Smooth muscle cell (in vitro differentiated cells): ENCODE measurements around the gene PTCRA. TPM values are rescaled to one million over a fixed set of nuclear protein-coding genes. Genes with fewer than 3 reads are reported as not detected.

Experiments used
- DNase-seq: peaks from one replicate; lab custom pipeline; 2025; ENCODE audit not compliant: unreplicated experiment; lab: John Stamatoyannopoulos, UW
- H2AFZ ChIP-seq: fragments of 200-600 bp; sonication (generic); 2 replicates; pipeline ENCODE4 v1.6.0; 2016; ENCODE audit warnings: antibody characterized with exemption, low read depth, mild to moderate bottlenecking
- H3F3A ChIP-seq: fragments of 200-600 bp; sonication (generic); 2 replicates; pipeline ENCODE4 v1.6.0; 2017; ENCODE audit warnings: antibody characterized with exemption, low read depth
- H3K27ac ChIP-seq: fragments of 200-600 bp; sonication (generic); 2 replicates; pipeline ENCODE4 v1.5.1; 2016; ENCODE audit warnings: low read depth, mild to moderate bottlenecking
- H3K27me3 ChIP-seq: fragments of 200-600 bp; sonication (generic); 2 replicates; pipeline ENCODE4 v1.6.1; 2016; ENCODE audit warnings: low read depth, mild to moderate bottlenecking
- H3K36me3 ChIP-seq: fragments of 200-600 bp; sonication (generic); 2 replicates; pipeline ENCODE4 v1.5.1; 2016; ENCODE audit warnings: low read depth
- H3K4me1 ChIP-seq: fragments of 200-600 bp; sonication (generic); 2 replicates; pipeline ENCODE4 v1.5.1; 2016; ENCODE audit warnings: low read depth
- H3K4me2 ChIP-seq: fragments of 200-600 bp; sonication (generic); 2 replicates; pipeline ENCODE4 v1.6.0; 2016; ENCODE audit warnings: mild to moderate bottlenecking
- H3K4me3 ChIP-seq: fragments of 200-600 bp; sonication (generic); 2 replicates; pipeline ENCODE4 v1.5.1; 2016; ENCODE audit warnings: mild to moderate bottlenecking
- H3K79me2 ChIP-seq: fragments of 200-600 bp; sonication (generic); 2 replicates; pipeline ENCODE4 v1.6.0; 2016; ENCODE audit warnings: low read depth, mild to moderate bottlenecking
- H3K9ac ChIP-seq: fragments of 200-600 bp; sonication (generic); 2 replicates; pipeline ENCODE4 v1.6.0; 2016; ENCODE audit warnings: low read depth
- H3K9me3 ChIP-seq: fragments of 200-600 bp; sonication (generic); replicated peaks from 2 replicates; pipeline ENCODE4 v1.5.1; 2016; ENCODE audit warnings: low read depth
- H4K20me1 ChIP-seq: fragments of 200-600 bp; sonication (generic); 2 replicates; pipeline ENCODE4 v1.6.0; 2016; ENCODE audit warnings: low read depth
- WGBS: methylation state at CpG from one replicate; pipeline ENCODE4 v1.1.7; 2016; ENCODE audit warnings: low lambda C conversion rate; 5-methylcytosine and 5-hydroxymethylcytosine counted together
- polyA plus RNA-seq: library from polyadenylated mRNA; unstranded; fragments of >200 nt; fragmentation: Nextera tagmentation; extraction: Ambion mirVana; gene quantifications from 2 replicates; pipeline ENCODE4 v1.2.1, GENCODE V29; 2016
- total RNA-seq: library from RNA; depleted of rRNA; stranded (reverse); fragments of >200 nt; gene quantifications from 2 replicates; pipeline ENCODE4 v1.2.3, GENCODE V29; 2014
- TF ChIP-seq, protein P1 (sequence below): fragments of 200-600 bp; sonication (generic); IDR thresholded peaks from 2 replicates; pipeline ENCODE4 v1.5.1; 2017; ENCODE audit warnings: borderline replicate concordance, mild to moderate bottlenecking, antibody characterized with exemption; ENCODE audit not compliant: insufficient read depth, poor library complexity, severe bottlenecking

Gene PTCRA
- total and polyA plus RNA-seq, 2 experiments from 2014 or later: not detected

DNA sequence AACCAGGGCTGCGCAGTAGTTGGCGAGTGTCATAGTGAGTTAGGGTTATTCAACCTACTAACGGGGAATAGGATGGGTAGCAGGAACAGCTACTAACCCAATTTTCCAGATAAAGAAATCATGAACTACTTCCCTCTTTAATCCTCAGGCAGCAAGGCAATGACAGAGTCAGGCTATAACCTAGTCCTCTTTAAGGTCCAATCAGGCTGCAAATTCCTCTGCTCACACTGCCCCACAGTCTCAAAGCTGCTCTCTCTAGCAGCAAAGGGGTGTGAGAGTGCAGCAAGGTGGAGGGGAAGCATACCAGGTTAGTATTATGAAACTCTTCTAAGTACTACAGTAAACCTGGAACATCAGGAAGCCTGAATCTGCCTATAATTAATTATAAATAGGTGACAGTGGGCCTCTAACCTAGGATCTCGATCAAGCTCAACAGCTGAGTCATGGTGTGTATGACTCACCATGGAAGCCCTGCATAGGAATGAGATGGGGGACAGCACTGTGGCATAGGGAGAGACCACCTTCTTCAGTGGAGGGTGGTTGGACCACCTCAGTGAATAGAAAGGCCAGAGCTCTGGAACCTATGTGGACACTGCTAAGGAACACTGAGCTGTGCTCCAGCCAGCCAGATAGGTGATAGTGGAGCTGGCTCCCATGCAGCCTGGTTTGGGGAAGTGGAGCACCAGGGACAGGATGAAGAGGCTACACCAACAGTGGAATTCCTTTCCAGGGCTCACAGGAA, 55.2 kb downstream of the PTCRA start:
- Histone ChIP-seq H3K27ac (no peak overlapping the region), H3F3A (peaks cover 8% of the 10 kb centered on the region), H3K36me3 (no peaks in the 10 kb centered on the region), H3K4me3 (no peak overlapping the region), H2AFZ (no peak overlapping the region), H3K79me2 (no peaks in the 10 kb centered on the region), H3K4me2 (peak overlapping the region; percentile 7), H3K9me3 (no peaks in the 10 kb centered on the region), H3K9ac (no peak overlapping the region), H4K20me1 (peaks cover 9% of the 10 kb centered on the region), H3K27me3 (no peaks in the 10 kb centered on the region), H3K4me1 (no peaks in the 10 kb centered on the region)
- WGBS: 74% methylated on average over 4 of the region's 4 CpGs
- TF ChIP-seq, protein P1, sequence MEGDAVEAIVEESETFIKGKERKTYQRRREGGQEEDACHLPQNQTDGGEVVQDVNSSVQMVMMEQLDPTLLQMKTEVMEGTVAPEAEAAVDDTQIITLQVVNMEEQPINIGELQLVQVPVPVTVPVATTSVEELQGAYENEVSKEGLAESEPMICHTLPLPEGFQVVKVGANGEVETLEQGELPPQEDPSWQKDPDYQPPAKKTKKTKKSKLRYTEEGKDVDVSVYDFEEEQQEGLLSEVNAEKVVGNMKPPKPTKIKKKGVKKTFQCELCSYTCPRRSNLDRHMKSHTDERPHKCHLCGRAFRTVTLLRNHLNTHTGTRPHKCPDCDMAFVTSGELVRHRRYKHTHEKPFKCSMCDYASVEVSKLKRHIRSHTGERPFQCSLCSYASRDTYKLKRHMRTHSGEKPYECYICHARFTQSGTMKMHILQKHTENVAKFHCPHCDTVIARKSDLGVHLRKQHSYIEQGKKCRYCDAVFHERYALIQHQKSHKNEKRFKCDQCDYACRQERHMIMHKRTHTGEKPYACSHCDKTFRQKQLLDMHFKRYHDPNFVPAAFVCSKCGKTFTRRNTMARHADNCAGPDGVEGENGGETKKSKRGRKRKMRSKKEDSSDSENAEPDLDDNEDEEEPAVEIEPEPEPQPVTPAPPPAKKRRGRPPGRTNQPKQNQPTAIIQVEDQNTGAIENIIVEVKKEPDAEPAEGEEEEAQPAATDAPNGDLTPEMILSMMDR: no peak
- no peak for DNase-seq

DNA sequence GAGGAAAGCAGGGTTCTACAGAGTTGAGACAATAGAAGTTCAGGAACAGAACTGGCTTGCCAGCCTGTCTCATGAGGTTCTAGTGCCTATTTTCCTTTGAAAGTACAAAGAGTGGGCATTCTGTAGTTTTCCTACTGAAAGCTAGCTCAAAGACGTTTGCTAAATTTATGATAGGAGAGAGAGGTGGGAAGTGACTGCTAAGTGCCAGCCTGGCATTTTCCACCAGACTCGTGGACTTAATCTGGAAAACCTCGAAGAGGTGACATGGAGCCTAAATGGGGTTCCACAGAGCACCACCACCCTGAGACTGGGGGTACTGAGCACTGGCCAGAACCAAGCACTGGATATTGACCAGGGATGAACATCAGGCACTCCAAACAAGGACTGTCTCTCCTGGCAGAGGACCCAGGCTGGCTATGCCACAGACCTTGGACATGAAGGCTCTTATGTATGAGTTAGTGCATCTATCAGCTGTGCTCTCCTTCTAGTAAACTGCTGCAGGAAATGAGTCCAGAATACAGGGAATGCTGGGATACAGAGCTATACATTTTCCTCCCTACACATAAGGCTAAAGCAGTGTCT, 56.0 kb downstream of the PTCRA start:
- Histone ChIP-seq H4K20me1 (peaks cover 15% of the 10 kb centered on the region), H3K4me2 (no peak overlapping the region), H2AFZ (no peak overlapping the region), H3K9me3 (no peaks in the 10 kb centered on the region), H3F3A (peaks cover 8% of the 10 kb centered on the region), H3K4me1 (no peaks in the 10 kb centered on the region), H3K9ac (no peak overlapping the region), H3K79me2 (peaks cover 6% of the 10 kb centered on the region), H3K4me3 (no peak overlapping the region), H3K36me3 (no peaks in the 10 kb centered on the region), H3K27ac (peak overlapping the region; percentile 28), H3K27me3 (no peaks in the 10 kb centered on the region)
- TF ChIP-seq, protein P1: no peak
- WGBS: 90% methylated on average over 3 of the region's 3 CpGs
- no peak for DNase-seq

DNA sequence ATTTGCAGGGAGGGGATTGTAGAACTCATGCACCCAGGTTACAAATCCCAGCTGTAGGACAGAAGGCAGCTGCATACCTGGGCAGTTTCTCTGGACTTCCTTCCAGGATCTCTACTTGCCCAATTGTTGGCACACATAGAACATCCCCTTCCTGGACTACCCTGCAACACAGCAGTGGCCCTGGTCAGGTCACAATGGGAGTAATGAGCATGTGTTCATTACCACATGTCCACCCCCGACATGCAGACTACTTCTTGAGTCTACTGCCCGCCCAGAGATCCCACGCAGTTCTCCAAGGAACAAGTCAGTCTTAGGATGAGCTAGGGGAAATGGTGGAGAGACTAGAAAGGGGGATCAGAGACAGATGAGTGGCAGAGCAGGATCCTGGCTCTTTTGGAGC, 58.1 kb downstream of the PTCRA start:
- Histone ChIP-seq H3K27ac (no peak overlapping the region), H3F3A (peaks cover 8% of the 10 kb centered on the region), H3K4me3 (no peak overlapping the region), H3K4me2 (no peak overlapping the region), H2AFZ (no peak overlapping the region), H3K4me1 (peaks cover 8% of the 10 kb centered on the region), H3K9me3 (no peaks in the 10 kb centered on the region), H3K9ac (no peak overlapping the region), H3K27me3 (no peaks in the 10 kb centered on the region), H4K20me1 (peaks cover 19% of the 10 kb centered on the region), H3K79me2 (peaks cover 20% of the 10 kb centered on the region), H3K36me3 (no peaks in the 10 kb centered on the region)
- DNase-seq: no peak
- TF ChIP-seq, protein P1: no peak
- 94% methylated on average over 3 of the region's 3 CpGs for WGBS
